Stimulated activated CD4-positive, alpha-beta T cell treated with anti-CD3 and anti-CD28 coated beads, Interleukin-2, amount 100 ng/mL, for 24 hours (primary cell): ENCODE data around the gene DDX24.

ENCODE experiments used
- DNase-seq, 2 donors: peaks; one replicate each; pipeline ENCODE4 v3.0.0-alpha.2; 2020

DDX24 gene

DNA sequence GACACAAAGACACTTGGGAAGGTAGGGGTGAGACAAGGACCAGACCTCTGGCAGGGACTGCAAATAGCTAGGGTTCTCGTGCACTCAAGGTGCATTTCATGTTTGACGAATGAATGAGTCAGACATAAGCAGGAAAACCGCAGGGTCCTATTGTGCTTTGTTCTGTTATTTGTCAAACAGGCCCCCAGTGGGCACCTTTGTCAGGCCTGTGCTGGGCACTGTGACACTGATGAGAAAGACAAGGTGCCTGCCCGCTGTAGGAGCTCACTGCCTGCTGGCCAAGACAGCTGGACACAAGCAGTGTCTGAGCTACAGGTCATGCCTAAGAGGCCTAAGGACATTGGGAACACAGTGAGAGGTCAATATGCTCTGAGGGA is 52.6 kb downstream of the DDX24 start:
- peak in 1 of 2 donors; percentile 20 for DNase-seq

DNA sequence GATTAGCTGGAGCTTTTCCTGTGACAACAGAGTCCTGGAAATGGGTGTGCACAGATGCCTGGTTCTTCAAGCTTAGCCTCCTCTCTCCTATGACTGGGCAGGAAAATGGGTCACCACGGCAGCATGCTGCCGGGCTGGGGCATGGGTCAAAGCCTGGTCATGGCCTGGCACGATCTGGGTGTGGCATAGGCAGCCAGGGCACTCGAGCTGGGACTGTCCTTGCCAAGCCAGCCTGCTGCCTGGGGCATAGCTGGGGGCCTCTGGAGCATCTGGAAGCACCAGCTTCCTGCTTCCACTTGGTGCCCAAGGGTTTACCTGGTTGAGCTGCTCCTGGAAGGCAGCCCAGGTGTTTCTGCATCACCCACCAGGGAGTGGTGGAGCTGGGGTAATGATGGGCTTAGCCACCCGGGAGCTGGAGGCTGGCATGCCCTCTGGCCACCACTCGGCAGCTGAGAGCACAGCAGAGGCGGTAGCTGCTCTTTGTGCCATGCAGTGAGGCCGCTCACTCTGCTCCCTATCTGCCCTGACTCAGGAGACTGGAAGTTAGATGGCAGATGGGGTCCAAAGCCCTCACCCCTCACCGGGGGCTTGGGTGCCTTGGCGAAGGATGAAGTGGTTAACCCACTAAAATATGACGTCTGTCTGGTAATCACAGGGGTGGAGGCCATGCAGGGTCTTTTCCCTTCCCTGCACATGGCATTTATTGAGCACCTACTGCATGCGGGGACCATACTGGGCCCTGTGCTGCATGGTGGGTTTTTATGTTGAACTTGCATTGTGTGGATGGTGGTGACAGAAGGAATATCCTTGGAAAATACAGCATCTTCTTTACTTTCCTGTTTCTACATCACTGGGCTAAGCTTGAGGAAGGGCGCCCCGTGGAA is 53.2 kb downstream of the DDX24 start:
- no peak for DNase-seq

DNA sequence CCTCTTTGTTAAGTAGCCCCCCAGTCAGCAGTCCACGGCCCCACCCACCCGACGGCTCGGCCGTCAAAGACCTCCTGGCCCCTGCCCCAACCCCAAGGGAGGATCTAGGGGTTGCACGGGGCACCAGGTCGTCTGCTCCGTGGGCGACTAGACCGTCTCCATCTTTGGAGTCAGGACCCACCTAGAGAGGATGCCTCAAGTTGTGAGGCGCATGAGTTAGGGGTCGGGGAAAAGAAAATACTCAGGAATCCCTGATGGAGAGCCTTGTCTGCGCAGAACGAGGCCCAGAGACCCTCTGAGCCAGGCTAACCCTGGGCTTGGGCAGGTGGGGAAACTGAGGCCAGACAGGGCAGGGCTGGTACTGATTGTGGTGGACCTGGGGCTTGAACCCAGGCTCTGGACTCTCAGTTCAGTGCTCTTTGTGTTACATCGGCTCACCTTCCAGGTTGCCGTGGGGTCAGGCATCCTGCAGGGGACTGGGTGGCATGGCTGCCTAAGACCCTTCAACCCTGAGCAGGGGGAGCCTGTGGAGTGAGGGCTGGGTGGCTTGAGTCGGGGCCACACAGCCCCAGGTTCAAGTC is 54.0 kb downstream of the DDX24 start:
- no peak for DNase-seq

DNA sequence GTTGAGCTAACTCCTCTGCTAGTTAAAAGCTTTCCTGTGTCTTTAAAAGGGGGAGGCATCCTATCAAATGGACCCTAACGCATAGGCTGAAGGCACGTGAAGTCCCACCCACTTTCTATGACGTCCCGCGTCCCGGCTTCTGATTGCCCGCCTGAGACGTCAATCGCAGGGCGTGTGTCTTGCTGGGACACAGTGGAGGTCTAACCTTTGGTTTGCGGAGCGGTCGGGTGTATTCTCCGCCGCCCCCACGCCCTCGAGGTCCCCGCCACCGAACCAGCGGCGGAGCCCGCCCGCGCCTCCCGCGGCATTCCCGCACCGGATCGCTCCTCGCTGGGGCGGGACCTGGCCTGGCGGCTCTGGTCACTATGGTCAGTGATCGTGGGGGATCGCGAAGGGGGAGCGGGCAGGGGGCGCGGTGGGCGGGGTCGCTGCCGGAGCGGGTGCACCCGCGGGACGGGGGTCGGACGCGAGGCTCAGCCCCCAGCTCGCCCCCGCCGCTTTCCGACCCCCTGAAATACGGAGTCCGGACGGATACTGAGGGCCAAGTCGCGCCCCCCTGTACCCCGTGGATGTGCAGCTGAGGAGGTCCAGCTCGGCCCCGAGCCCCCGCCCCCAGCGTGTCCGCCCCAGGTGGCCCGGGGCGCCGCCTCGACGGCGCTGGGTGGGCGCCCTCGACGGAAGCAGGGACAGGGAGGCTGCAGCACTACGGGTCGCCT is 54.7 kb downstream of the DDX24 start, which contains the start of gene OTUB2:
Gene OTUB2, plus strand, starts transcription at position 168 of the 716 bp plus-strand sequence. Its CDS starts 198 bp downstream, at position 366.
- peak; percentile 94 to 97 for DNase-seq

DNA sequence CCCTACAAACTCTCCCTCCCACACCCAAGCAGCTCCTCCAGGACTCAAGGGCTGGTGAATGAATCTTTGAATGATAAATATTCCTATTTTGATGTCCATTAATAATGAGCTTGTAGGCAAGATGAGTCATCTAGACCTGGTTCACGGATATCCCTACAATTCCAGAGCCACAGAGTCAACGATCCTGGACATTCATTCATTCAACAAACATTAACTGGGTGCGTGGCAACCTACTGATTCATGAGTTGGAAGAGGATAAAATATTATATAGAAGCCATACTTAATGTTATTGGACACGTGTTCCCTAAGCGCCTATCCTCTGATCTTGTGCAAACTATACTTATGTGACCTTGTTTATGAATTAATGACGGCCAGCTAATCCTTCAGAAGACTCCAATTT is 55.3 kb downstream of the DDX24 start:
- DNase-seq, result no peak

DNA sequence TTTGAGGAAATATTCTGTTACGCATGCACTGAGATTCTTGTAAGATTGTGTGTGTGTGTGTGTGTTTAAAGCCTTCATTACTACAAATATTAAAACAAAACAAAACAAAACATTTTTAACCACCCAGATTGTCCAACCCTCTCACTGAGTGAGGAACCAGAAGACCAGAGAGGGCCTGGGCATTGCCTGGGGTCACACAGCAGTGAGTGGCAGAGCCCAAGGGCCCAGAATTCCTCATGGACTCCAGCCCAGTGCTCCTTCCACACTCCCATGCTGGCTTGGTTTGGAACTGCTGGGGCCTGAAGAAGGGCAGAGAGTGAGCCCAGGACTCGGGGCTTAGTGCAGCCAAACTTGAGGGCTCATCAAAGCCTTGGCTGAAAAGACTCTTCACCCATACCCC is 56.5 kb downstream of the DDX24 start:
- DNase-seq, result no peak

DNA sequence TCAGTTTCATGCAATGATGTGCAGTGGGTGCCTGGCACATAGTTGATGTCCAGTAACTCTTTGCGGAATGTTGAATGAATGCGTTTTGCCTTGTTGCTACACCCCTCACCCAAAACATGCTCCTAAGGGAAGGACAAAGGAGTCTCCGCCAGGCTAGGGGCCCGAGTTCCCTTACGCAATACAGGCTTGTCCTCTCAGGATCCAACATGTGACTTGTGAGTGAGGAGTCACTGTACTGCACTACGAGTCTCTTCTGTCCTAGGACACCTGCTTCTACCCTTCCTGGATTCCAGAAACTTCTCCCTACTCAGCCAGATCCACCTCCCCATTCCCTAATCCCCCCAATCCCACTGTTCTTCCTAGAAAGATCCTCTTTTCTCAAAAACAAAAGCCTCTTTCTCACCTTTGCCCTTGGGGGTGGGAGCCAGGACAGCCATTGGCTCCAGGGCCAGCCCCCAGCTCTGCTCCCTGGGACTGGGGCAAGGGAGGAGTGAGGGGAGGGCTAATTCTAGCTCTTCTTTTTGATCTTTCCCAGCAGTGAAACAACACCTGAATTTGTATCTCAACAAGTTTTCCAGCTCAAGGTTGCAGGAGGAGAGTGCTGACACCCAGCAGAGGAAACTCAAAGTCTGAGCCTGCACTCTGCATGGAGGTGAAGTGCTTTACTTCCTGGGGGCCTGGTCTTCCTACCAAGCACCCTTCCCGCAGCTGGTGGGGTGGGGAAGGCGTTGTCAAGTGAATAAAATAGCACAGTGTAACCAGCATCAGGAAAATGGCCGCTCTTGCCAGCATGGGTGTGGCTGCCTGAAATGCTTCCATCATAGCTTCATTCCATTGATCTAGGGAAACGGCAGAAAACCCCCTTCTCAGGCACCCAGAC is 58.2 kb downstream of the DDX24 start:
- no peak for DNase-seq

DNA sequence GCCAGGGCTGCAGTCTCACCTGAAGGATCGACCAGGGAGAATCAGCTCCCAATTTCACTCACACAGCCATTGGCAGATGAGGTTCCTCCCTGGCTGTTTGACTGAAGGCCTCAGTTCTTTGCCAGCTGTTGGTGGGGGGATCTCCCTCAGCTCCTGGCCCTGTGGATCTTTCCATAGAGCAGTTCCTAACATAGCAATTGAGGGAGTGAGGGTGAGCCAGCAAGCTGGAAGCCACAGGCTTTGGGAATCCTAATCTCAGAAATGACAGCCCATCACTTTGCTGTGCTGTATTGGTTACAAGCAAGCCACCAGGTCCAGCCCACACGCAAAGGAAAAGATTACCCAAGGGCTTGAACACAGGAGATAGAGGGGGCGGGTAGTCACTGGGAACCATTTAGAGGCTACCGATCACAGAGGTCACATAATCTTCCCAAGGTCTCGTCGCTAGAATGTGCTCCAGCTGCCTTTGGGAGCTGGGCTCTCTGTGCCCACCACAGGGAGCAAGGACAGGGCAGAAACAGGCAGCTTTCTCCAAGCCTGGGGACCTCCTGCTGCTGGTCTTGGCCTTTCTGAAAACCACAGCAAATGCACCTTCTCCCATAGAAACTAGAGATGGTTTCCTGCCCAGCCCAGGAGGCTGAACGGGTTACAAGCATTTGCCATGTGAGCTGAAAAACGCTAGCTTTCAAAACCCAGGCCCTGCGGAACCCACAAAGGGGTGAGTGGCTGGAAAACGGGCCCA is 59.4 kb downstream of the DDX24 start:
- DNase-seq, result peak in 1 of 2 donors; percentile 41

DNA sequence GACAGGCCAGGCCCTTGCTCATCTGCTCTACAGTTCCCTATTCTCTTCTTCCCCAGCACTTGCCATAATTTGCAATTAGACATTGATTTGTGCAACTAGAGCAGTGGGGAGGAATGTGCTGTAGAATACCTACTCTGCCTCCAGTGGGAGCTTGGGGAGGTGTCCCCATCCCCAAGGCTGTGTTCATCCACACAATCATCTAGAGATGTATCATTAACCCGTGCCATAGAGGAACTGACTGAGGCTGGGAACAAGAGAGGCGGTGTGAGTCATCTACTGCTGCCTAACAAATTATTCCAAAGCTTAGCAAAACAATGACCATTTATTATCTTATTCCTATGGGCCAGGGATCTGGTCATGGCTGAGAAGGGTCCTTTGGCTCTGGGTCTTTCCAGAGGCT is 60.0 kb downstream of the DDX24 start:
- DNase-seq, result no peak

DNA sequence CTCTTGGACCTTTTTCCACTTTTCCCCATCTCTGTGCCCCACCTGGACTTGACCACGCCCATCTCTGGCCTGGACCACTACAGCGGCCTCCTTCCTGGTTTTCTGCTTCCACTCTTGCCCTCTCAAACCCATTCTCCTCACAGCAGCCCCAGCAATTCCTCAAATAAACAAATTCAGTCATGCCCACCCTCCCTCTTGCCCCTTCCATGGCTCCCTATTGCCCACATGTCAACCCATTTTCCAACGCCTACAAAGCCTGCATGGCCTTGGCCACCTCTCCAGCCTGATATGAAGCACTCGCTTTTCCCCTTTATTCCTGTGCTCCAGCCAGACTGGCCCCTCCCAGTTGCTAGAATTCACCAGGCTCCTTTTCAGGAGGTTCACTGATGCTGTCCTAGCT is 60.7 kb downstream of the DDX24 start:
- no peak for DNase-seq

DNA sequence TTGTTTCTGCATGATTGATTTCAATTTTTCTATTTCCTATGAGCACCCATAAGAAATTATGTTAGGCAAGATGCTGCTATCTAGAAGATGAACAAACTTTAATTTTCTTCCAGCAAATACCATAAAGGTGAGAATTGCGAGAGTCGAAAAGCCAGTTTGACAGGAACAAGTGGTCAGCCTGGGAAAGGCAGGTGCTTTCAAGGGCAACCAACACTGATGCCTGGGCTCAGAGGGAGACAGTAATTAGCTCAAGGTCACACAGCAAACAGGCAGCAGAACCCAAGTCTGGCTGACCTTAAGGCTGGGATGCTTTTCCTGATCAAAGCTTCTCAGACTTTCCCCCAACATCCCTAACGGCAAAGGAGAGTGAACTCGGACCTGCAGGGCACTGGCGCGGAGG is 61.7 kb downstream of the DDX24 start:
- DNase-seq, result no peak

DNA sequence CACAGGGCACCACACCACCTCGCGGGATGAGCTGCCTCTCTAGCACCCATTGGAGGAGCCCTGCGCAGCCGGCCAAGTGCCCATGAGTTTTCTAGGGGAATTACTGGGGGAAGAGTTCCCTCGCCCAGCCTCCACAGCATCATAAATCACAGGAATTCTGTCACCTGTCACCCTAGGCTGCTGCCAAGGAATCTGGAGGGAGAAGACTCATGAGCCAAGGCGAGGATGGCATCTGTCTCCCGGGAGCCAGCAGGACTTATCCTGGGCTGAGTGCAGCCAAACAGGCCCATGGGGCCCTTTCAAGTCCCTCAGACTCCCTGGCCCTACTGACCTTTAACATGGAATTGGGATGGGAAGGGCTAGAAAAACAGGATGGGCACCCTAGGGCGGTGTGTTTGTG is 62.7 kb downstream of the DDX24 start:
- DNase-seq, result no peak

DNA sequence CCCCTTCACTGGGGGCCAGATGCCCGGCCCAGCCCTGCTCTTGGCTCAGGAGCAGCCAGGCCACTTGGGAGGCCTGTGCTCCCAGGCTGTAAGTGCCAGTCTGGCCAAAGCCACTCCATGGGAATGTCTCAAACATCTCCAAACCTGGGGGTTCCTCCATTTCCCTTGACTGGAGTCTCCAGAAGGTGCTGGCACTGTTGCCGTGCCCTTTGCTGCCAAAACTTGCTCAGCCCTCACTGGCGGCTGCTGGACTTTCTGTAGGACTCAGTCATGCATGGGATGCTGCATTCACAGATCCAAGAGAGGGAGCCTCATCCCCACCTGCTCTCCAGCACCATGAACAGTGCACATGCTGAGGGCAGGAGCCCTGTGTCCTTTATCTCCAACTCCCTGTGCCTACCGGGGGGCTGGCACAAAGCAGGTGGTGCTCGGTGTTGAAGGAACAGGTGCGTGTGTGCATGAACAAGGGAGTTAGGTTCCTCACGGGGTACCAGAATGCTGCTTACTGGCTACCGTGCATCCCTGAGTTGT is 64.5 kb downstream of the DDX24 start:
- DNase-seq, result no peak

DNA sequence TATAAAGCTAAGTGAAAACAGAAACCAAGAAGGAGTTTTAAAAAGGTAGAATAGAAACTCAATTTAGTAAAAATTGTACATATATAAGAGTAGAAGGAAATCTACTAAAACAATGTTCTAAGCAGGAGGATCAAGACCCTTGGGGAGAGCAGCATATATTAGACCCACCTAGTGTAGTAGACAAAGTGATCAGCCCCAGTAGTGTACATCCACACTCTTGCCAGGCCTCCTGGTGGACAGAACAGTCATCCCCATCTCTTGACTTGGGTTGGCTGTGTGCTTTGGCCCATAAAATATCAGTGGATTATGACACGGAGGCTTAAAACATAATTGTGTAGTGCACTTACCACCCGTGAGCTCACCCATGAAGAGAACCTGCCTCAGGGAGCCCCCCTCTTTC is 65.8 kb downstream of the DDX24 start:
- DNase-seq, result no peak

DNA sequence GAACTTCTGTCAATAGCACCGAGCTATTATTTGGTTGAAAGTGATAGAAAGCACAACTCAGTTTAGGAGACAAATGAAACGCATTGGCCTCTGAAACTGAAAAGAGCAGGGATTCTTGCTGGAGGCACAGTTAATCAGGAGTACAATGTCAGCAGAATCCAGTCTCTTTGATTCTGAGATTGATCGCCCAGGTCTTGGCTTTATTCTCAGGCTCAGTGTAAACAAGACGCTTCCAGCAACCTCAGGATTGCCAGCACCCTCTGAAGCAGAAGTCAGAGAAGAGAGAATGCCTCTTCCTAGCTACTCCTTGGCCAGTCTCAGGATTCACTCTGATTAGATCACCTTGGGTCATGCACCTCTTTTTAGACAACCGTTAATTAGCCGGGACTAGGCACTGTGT is 66.6 kb downstream of the DDX24 start:
- no peak for DNase-seq

DNA sequence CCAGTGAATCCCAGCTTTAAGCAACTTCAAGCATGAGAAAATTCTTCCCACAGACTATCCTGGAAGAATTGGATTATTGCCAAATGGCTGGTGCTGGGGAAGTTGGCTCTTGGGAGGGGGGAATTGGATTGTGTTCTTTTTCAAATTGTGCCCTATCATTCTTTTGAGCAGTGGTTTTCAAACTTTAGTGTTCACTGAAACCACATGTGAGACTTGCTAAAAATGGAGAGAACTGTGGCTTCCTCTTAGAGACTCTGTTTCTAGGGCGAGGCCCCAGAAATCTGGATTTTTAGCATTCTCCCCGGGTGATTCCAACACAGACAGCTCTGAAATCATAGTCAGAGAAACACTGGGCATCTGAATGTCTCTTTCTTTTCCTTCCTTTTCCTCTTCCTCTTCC is 69.2 kb downstream of the DDX24 start:
- DNase-seq, result no peak

DNA sequence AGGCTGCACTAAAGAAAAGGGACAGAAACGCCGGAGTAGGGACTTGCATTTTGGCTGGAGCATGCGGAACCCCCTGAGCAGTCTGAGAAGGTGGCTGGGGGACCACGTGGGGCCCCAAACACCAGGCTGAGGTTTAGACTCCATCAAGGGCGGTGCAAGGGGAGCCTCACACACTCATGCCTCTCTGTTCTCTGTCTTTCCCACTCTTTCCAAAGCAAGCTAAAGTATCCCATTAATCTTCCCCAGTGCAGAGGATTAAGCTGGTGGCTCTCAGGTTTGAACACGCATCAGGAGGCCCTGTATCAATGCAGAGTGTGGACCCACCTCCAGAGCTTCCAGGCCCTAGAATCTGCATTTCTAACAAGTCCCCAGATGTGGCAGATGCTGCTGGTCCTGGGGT is 70.4 kb downstream of the DDX24 start:
- DNase-seq, result no peak

DNA sequence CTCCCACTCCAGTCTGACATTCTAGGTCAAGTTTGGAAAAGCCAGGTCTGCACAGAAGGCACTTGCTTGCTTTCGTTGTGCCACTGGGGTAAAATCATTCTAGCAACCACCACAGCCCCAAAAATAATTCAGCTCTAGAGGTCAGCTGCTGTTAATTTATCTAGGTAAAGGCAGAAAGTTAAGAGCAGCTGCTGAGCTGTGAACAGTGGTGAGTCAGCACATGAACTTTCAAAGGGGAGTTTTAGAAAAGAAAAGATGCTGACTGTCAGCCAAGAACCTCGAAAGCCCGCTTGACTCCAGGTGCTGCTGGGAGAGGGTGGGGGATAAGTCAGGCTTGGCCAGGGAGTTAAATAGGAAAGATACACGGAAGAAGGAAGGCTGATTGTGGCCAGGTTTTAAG is 71.2 kb downstream of the DDX24 start:
- no peak for DNase-seq

DNA sequence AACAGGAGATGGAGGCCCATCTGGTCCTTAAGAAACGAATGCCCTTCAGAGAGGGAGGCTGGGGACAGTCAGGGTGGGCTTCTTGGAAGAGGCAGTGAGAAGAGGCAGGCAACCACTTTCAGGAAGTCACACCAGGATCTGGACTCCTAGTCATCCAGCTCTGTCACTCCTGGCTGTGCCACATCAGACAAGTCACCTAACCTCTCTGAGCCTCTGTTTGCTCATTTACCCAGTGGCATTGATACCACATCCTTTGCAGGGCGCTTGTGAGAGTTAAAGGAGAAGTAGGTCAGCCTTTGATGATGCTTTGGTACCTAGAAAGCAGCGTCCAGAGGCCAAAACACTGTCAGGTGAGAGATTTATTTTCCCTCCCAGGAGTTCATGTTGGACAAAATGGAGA is 72.8 kb downstream of the DDX24 start:
- no peak for DNase-seq

DNA sequence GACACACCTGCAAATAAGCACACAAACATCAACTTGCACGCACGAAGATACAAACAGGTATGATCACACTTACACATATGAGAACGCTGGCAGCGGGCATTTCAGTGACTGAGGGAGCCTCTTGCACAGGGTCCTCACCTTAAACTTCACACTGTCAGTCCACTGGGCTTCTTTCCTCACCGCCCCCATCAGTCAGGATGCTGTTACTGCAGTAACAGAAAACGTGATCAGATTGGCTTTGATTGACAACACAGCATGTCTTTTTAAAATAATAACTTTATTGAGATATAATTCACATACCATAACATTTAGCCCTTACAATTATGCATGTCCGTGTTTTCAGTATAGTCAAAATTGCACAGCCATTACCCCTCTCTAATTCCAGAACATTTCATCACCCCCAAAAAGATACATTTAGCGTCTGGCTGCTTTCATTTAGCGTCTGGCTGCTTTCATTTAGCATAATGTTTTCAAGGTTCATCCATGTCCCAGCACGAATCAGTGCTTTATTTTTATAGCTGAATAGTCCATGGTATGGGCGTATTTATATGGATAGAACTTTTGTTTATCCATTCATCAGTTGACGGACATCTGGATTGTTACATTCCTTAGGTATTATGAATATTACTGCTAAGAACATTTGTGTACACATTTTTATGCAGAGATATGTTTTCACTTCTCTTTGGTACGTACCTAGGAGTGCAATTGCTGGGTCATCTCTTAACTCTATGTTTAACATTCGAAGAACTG is 75.5 kb downstream of the DDX24 start:
- no peak for DNase-seq

DNA sequence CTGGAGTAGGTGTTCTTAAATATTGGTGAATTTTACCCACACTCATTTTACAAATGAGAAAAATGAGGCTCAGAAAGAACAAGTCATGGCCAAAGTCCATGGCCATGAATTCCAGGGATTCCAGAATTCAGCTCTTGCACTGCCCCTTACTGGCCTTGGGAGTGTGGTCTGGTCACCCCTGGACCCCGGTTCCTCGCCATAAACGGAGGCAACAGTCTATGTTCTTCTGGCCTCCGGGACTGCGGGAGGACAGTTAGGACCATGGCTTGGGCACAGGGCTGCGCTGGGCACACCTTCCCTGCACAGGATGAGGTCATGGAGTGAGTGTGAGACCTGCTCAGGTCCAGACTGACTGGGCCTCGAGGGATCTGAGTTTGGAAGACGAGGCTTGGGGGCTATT is 77.0 kb downstream of the DDX24 start:
- DNase-seq, result no peak
